CD4-positive, alpha-beta T cell treated with Interferon alpha-2 for 1 hour (primary cell): ENCODE results near the gene NPAS3.

ENCODE experiments used
- DNase-seq, 2 donors: peaks; one replicate each; pipeline ENCODE4 v3.0.0-alpha.2; 2020 to 2022

The NPAS3 gene

DNA sequence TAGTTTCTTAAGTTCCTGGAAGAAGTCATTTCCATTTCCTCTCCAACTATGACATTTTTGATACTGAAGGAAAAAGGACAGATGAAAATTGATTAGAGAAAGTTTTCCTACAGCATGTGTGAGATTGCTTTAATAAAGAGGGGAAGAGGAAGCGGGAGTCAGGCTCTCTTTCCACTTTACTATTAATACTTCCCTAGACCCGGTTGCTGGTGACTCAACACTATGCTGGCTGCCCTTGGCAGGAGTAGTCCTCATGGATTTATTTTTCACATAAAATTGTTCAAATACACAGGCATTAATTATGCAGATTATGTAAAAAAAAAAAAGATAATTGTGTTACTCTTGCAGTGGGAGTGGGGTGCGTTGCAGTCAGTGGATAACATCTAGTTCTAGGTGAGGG lies 718.8 kb downstream of the NPAS3 start:
- DNase-seq: no peak

- no peak for DNase-seq
These were observed 721.6 kb downstream of the NPAS3 start for GRCh38 chr14:33660248-33660647.

- DNase-seq: no peak
These were observed 722.4 kb downstream of the NPAS3 start for GRCh38 chr14:33661101-33661500.

DNA sequence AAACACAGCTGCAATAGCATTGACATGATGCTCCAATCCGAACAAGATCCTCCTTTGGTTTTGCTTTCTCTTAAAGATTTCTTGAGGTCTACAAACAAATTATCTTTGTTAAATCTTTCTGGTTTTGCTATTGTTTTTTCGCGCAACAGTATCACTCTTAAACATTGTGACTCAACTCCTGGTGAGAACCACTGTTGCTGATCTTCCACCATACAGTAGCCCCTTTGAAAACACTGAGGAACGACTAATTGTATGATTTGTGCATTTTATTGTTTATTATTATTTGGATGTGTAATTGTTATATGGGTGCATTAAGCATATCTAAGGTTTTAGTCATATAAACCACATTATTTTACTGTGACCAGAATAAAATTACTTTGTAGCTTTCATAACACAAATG lies 729.4 kb downstream of the NPAS3 start:
- no peak for DNase-seq

DNA sequence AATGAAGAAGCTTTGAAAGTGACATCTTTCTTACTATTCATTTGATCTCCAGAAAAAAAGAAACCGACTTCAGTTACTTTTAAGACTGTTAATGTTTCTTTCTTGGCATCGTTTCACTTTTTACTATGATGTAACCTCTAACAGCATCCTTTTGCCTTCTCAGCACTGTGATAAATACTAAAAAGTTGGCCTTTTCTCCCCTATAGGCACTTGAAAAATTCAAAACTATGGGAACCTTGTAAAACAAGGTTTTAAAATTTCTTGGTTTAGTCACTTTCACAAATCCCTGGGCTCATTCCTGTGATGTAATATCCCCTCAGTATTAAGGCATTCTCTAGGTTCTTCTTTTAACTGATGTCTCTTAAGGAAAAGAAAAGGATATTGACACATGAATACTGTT lies 730.4 kb downstream of the NPAS3 start:
- no peak for DNase-seq

DNA sequence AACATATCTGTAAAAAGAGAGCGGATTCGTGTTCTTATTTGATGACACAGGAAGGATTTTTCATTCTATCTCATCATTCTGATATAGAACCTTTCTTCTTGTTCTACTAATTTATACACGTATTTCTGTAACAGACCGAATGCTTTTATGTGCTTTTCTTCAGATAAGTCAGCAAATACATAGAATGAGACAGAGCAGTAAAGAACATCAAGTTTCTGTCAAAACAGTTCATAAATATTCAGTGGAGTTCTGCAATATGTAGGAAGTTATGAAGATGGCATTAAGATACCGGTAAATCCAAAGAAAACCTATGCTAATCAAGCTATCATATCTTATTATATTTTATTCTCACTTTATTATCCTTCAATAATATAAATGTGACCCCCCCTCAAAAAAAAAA lies 731.6 kb downstream of the NPAS3 start:
- DNase-seq: no peak

GRCh38 chr14:33671556-33671955 lies 732.9 kb downstream of the NPAS3 start:
- DNase-seq: no peak

DNA sequence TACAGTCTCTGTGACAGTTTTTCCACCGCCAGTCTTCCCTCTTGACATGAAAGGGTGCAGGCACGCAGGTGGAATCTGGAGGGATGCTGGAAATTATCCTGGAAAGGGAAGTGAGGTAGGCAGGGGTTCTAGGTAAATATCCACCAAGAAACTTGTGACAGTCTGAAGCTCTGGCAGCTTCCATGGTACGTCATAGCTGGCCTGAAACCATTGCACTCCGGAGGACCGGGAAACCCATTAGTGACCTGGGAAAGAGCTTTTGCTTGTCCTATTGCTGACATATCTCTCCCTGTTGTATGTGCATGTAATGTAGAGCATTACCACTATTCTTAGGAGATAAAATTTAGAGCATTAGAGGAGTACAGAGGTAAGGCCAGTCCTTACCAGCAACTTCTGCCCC lies 736.2 kb downstream of the NPAS3 start:
- DNase-seq: no peak

DNA sequence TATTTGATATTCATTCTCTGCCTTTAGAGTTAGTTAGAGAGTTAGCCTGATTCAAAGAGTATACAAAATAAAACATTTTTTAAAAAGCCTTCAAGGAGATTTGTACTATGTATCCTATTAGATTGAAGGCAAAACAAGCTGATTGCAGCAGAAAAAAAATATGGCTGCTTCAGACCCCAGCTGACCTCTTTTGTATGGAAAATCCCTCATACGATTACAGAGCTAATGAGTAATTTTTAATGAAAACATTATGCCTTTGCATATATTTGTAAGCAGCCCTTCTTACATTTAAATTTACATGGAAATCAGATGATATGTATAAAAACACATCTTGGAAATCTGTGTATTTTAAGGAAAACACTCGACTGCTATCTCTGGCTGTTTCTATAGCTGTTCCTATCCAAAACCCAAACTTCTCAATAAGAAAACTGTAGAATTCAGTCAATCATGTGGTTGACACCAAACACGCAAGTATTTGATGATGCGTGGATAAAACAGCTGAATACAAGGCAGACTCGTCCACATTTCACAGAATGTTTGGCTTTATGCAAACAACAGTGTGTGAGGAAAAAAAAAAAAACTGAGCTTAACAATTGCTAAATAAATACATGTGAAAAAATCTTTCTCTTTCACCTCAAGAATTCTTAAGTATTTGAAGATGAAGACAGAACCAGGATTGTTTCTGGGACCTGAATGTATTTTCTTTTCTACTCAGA lies 736.9 kb downstream of the NPAS3 start:
- no peak for DNase-seq

GRCh38 chr14:33676135-33676566 lies 737.5 kb downstream of the NPAS3 start:
- DNase-seq: no peak

DNA sequence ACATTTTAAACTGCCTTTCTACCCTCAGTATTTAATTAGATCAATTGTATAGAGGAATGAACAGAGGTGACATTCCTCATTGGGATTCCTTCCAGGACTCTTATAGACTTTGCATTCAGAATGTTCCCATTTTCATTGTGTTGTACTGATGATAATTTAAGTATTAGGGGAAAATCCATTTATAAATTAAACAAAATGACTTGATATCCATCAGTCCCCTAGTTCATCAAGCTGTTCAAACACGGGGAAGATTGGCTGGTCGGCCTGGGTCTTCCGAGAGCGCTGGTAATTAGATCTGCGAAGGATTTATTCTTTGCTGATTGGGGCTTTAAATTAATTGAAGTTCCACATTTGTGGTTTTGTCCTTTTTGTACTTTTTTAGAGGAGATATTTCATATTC lies 738.2 kb downstream of the NPAS3 start:
- no peak for DNase-seq

- no peak for DNase-seq
These were observed 739.3 kb downstream of the NPAS3 start for GRCh38 chr14:33678005-33678404.

DNA sequence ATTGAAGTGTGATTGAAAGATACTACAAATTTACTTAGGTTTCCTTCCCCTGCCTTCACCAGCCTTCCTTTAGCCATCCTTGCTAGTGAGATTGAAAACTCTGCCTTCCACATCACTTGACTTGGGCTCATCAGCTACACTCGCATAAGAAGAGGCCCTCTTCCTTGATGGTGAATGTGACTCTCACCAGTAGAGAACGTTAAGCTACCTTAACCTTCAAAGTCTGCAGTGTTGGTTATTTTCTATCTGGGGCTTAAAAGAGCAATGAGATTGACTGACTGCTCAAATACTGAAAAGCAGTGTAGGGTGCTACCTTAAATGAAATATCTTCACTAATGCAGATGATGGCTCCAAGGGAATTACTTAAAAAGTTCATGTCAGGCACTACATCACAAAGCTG lies 740.3 kb downstream of the NPAS3 start:
- DNase-seq: no peak

GRCh38 chr14:33679461-33680225 lies 741.0 kb downstream of the NPAS3 start:
- DNase-seq: no peak

GRCh38 chr14:33680873-33681272 lies 742.2 kb downstream of the NPAS3 start:
- DNase-seq: no peak

DNA sequence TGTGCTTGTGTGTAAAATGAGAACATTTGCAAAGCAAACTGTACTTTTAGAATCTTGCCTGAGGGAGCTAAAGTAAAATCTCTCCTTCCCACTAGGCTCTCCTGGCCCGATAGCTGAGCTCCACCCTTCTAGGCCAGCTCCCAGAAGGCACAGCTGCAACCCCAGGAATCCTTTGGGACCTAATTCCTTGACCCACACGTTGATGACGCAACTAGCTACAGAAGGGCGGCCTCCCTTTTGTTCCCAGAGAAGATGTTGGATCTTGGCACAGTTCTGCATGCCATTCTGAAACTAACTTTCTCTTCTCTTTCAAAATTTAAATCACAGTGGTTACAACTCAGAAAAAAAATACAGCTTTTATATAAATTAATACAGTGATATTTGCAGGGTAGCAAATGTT lies 744.1 kb downstream of the NPAS3 start:
- no peak for DNase-seq

DNA sequence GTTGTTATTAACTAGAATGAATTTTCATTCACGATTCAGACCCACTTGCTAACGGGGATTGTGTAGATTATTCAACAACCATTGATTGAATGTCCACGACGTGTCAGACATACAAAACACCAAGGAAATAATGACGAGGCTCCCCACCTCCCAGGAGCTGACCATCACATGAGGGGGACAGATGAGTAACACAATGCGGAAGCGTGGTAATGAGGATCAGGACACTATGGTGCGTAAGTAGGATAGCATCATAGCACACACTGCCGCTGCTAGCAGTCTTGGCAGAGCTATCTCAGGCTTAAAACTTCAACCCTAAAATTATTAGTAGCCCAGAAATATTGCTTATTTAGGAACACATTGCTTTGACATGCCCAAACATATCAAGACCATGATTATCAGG lies 746.3 kb downstream of the NPAS3 start:
- DNase-seq: no peak

DNA sequence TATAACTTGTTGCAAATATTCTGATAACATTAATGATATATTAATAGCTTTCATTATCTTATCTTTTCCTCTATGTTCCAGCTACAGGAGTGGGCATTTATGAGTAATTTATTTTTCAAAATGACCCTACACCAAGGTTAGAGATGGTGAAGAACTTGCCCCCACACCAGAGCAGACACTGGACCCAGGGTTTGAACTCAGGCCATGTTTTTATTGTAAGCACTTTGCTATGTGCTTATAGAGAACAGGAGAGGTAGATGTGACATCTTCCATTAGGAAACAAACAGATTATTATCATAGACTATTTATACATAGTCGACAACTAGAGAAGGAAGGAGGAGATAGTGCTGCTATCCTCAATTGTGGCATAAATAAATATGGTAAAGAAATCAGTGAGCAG lies 747.0 kb downstream of the NPAS3 start:
- DNase-seq: no peak

DNA sequence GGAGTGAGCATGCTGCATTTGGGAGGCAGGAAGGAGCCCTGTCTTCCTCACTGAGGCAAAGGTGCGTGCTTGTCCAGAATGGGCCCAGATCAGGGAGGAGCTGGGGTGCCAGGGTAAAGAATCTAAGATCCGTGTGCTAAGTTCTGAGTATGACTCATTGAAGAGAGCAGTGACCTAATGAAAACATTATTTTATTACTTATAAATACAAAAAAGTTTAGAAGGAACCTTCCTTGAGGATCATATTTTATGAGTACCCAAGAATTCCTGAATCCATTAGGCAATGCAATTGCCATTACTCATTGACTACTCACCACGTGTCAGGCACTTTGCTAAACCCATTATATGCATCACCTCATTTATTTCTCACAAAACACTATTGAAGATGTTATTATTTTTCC lies 747.5 kb downstream of the NPAS3 start:
- no peak for DNase-seq

DNA sequence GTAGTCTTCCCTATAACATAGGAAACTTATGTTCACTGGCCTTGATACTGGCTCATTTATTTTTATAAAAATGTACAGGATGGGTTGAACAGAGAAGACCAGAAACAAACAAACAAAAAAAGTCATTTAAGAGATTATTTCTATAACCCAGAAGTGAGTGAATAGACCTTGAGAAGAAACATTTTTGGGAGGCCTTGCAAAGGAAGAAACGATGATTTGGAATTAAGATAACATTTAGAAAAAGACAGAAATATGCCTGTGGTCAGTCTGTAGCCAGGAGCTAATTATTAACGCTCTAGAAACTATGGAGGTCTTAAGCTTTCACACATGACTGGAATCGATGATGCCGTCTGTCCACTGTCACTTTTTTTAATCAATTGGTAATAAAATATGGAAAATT lies 748.2 kb downstream of the NPAS3 start:
- DNase-seq: no peak

DNA sequence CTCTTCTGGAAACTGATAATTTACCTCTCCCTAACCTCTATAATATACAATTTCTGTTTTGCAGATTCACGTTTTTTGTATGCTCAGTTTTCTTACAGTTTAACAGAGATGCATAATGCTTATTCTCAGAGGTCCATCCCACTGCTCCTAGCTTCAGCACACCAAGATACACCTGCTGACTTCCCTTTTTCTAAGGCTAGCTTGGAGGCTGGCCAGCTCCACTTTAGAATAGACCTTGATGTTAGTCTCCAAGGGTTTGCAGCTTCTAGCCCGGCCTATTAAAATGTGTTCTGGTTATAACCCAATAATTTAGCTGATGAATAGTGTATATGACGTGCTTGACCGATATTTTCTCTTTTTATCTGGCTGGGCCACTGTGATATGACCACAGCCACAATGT lies 751.0 kb downstream of the NPAS3 start:
- DNase-seq: no peak

DNA sequence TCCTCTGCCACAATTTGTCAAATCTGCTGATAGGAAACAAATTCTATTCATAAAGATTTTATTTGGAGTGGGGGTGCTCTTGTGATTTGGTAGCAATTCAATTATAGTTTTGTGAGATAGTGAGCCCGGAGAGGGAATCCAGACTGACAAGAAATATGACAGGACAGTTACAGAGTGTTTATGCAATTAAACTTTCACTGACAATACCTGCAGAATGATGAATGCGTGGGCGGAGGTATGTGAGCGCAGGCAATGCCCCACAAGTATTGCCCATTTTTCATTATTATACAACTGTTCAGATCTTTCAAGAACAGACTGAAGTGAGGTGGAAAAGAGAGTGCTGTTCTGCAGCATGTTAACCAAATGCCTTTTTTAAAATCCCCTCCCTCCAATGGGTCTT lies 753.2 kb downstream of the NPAS3 start:
- no peak for DNase-seq

DNA sequence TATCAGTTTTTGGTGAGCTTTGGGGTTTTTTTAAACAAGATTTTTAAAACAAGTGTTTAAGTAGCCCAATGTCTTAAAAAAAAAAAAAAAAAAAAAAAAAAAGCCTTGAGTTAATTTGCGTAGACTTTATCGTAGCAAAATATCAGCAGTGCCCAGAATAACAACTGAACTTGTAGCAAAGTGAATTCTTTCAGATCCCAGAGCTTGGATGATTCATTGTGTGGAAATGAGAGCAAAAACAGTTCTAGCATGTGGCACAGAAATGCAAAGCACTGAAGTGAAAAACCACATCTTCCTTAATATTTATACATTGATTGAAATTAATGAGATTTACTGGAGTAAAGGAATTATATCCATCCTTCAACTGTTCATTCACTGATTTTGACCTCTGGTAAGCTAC lies 754.1 kb downstream of the NPAS3 start:
- no peak for DNase-seq

- DNase-seq: no peak
These were observed 754.6 kb downstream of the NPAS3 start for GRCh38 chr14:33693237-33693636.

DNA sequence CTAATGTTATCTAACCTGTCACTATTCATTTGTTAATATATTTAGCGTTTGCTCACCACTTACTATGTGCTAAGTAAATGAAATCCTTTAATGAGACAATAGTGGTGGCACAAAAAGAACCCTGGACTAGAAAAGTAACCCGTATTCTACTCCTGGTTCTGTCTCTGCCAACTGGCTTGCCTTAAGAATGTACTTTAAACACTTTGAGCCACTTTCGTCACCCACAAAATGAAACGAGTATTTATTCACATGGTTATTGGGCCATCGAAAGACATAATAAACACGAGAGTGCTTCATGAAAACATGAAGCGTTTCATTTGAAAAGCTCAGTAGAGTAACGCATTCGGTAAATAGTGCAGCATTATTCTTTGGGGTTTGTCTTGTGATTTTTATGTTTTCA lies 757.5 kb downstream of the NPAS3 start:
- DNase-seq: no peak
